ENCODE measurements around the gene MSH4. TPM values are rescaled to one million over a fixed set of nuclear protein-coding genes. Genes with fewer than 3 reads are reported as not detected.
"Not testable (repeated sequence)": the region's sequence is repeated elsewhere in the genome, so short reads cannot be mapped to it uniquely, and the experiment has no call there.

The MSH4 gene
- polyA plus RNA-seq, 1 donor (not counting 4 experiments of a cell fraction or from before 2014, with no cell fraction given): 0.13 TPM

DNA sequence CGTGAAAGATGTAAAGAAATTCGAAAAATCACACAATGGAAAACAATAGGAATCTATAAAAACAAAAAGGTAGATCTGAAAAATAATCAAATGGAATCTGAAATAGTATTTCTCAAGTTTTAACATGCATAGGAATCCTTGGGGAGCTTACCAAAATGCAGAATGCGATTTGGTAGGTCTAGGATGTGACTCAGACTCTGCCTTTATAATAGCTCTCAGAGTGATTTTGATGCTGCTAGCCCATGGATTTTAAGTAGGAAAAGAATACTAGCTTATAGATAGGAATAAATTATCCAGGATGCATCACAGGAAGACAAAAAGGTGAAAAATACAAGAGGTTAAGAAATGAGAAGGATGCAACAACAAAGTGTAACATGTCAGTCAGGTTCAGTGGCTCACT, 24.7 kb upstream of the MSH4 start:
- no peak overlapping the region for H2AFZ ChIP-seq (ENCODE audit: control insufficient read depth, low read length)
- dilution Hi-C loops (cut with MboI; ENCODE audit: extremely low pct_ligation_motif_present, low sequenced_read_pairs): no loop called here
- H3K4me1 ChIP-seq (ENCODE audit: control insufficient read depth, extremely low read depth, insufficient read depth, low read length): peaks cover 13% of the 10 kb centered on the region
- no peaks in the 10 kb centered on the region for H4K20me1 ChIP-seq (ENCODE audit: control insufficient read depth, extremely low read depth, insufficient read depth, low read length)
- H3K36me3 ChIP-seq (ENCODE audit: control insufficient read depth in 2 of 2, extremely low read depth in 1 of 2, insufficient read depth in 2 of 2, low read length in 2 of 2): no peaks in the 10 kb centered on the region
- H3K4me2 ChIP-seq (ENCODE audit: control insufficient read depth, extremely low read depth, insufficient read depth, low read depth, low read length): no peak overlapping the region
- TF ChIP-seq EZH2 (IDR thresholded peaks at IDR 0.05; ENCODE audit: low read length) (no peak), CTCF (optimal IDR thresholded peaks at IDR 0.05 in 1 of 3, IDR thresholded peaks at IDR 0.05 in 1 of 3, conservative IDR thresholded peaks at IDR 0.05 in 1 of 3; ENCODE audit: extremely low read depth in 1 of 3, insufficient read depth in 2 of 3, low read length in 3 of 3) (no peak)
- H3K4me3 ChIP-seq (ENCODE audit: control insufficient read depth in 2 of 3, extremely low read depth in 1 of 3, insufficient read depth in 2 of 3, low read depth in 1 of 3, low read length in 3 of 3): no peak overlapping the region
- no peak overlapping the region for H3K27ac ChIP-seq (ENCODE audit: control insufficient read depth, insufficient read depth, low read length)
- no peaks in the 10 kb centered on the region for H3K27me3 ChIP-seq (ENCODE audit: control insufficient read depth, extremely low read depth, insufficient read depth, low read length)
- H3K9me1 ChIP-seq (ENCODE audit: control insufficient read depth, extremely low read depth, insufficient read depth, low read length): no peaks in the 10 kb centered on the region
- H3K9me3 ChIP-seq (ENCODE audit: control insufficient read depth, low read depth, low read length): no peaks in the 10 kb centered on the region
- FAIRE-seq: peak; percentile 41
- H3K79me2 ChIP-seq (ENCODE audit: control insufficient read depth, insufficient read depth, low read length): no peaks in the 10 kb centered on the region
- DNase-seq (ENCODE audit: low read depth, low spot score): no peak
- no peak overlapping the region for H3K9ac ChIP-seq (ENCODE audit: control insufficient read depth, extremely low read depth, insufficient read depth, low read length)

GRCh38 chr1:75777812-75778211, 18.9 kb upstream of the MSH4 start:
- H3K9ac ChIP-seq (ENCODE audit: control insufficient read depth, extremely low read depth, insufficient read depth, low read length); H3K4me2 ChIP-seq (ENCODE audit: control insufficient read depth, extremely low read depth, insufficient read depth, low read depth, low read length); H4K20me1 ChIP-seq (ENCODE audit: control insufficient read depth, extremely low read depth, insufficient read depth, low read length); H3K79me2 ChIP-seq (ENCODE audit: control insufficient read depth, insufficient read depth, low read length); dilution Hi-C loops (cut with MboI; ENCODE audit: extremely low pct_ligation_motif_present, low sequenced_read_pairs); FAIRE-seq; H3K4me1 ChIP-seq (ENCODE audit: control insufficient read depth, extremely low read depth, insufficient read depth, low read length); H2AFZ ChIP-seq (ENCODE audit: control insufficient read depth, low read length); H3K9me1 ChIP-seq (ENCODE audit: control insufficient read depth, extremely low read depth, insufficient read depth, low read length); H3K9me3 ChIP-seq (ENCODE audit: control insufficient read depth, low read depth, low read length); DNase-seq (ENCODE audit: low read depth, low spot score); H3K27ac ChIP-seq (ENCODE audit: control insufficient read depth, insufficient read depth, low read length); H3K4me3 ChIP-seq (ENCODE audit: control insufficient read depth in 2 of 3, extremely low read depth in 1 of 3, insufficient read depth in 2 of 3, low read depth in 1 of 3, low read length in 3 of 3); H3K27me3 ChIP-seq (ENCODE audit: control insufficient read depth, extremely low read depth, insufficient read depth, low read length); H3K36me3 ChIP-seq (ENCODE audit: control insufficient read depth in 2 of 2, extremely low read depth in 1 of 2, insufficient read depth in 2 of 2, low read length in 2 of 2): not testable (repeated sequence)

DNA sequence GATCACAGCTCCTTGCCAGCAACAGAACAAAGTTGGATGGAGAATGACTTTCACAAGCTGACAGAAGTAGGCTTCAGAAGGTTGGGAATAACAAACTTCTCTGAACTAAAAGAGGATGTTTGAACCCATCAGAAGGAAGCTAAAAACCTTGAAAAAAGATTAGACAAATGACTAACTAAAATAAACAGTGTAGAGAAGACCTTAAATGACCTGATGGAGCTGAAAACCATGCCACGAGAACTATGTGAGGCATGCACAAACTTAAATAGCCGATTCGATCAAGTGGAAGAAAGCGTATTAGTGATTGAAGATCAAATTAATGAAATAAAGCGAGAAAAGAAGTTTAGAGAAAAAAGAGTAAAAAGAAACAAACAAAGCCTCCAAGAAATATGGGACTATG, 18.0 kb upstream of the MSH4 start:
- H3K9me3 ChIP-seq (ENCODE audit: control insufficient read depth, low read depth, low read length); FAIRE-seq; H3K36me3 ChIP-seq (ENCODE audit: control insufficient read depth in 2 of 2, extremely low read depth in 1 of 2, insufficient read depth in 2 of 2, low read length in 2 of 2); H3K79me2 ChIP-seq (ENCODE audit: control insufficient read depth, insufficient read depth, low read length); dilution Hi-C loops (cut with MboI; ENCODE audit: extremely low pct_ligation_motif_present, low sequenced_read_pairs); H3K9me1 ChIP-seq (ENCODE audit: control insufficient read depth, extremely low read depth, insufficient read depth, low read length); H3K4me3 ChIP-seq (ENCODE audit: control insufficient read depth in 2 of 3, extremely low read depth in 1 of 3, insufficient read depth in 2 of 3, low read depth in 1 of 3, low read length in 3 of 3); H2AFZ ChIP-seq (ENCODE audit: control insufficient read depth, low read length); H3K27me3 ChIP-seq (ENCODE audit: control insufficient read depth, extremely low read depth, insufficient read depth, low read length); H3K9ac ChIP-seq (ENCODE audit: control insufficient read depth, extremely low read depth, insufficient read depth, low read length); H3K4me2 ChIP-seq (ENCODE audit: control insufficient read depth, extremely low read depth, insufficient read depth, low read depth, low read length); DNase-seq (ENCODE audit: low read depth, low spot score); H3K27ac ChIP-seq (ENCODE audit: control insufficient read depth, insufficient read depth, low read length); H4K20me1 ChIP-seq (ENCODE audit: control insufficient read depth, extremely low read depth, insufficient read depth, low read length); H3K4me1 ChIP-seq (ENCODE audit: control insufficient read depth, extremely low read depth, insufficient read depth, low read length): not testable (repeated sequence)

GRCh38 chr1:75780183-75780582, 16.5 kb upstream of the MSH4 start:
- H3K9me1 ChIP-seq (ENCODE audit: control insufficient read depth, extremely low read depth, insufficient read depth, low read length); H3K79me2 ChIP-seq (ENCODE audit: control insufficient read depth, insufficient read depth, low read length); H3K9me3 ChIP-seq (ENCODE audit: control insufficient read depth, low read depth, low read length); H3K27ac ChIP-seq (ENCODE audit: control insufficient read depth, insufficient read depth, low read length); H2AFZ ChIP-seq (ENCODE audit: control insufficient read depth, low read length); H3K4me2 ChIP-seq (ENCODE audit: control insufficient read depth, extremely low read depth, insufficient read depth, low read depth, low read length); DNase-seq (ENCODE audit: low read depth, low spot score); dilution Hi-C loops (cut with MboI; ENCODE audit: extremely low pct_ligation_motif_present, low sequenced_read_pairs); H3K9ac ChIP-seq (ENCODE audit: control insufficient read depth, extremely low read depth, insufficient read depth, low read length); FAIRE-seq; H4K20me1 ChIP-seq (ENCODE audit: control insufficient read depth, extremely low read depth, insufficient read depth, low read length); H3K4me1 ChIP-seq (ENCODE audit: control insufficient read depth, extremely low read depth, insufficient read depth, low read length); H3K27me3 ChIP-seq (ENCODE audit: control insufficient read depth, extremely low read depth, insufficient read depth, low read length); H3K4me3 ChIP-seq (ENCODE audit: control insufficient read depth in 2 of 3, extremely low read depth in 1 of 3, insufficient read depth in 2 of 3, low read depth in 1 of 3, low read length in 3 of 3); H3K36me3 ChIP-seq (ENCODE audit: control insufficient read depth in 2 of 2, extremely low read depth in 1 of 2, insufficient read depth in 2 of 2, low read length in 2 of 2): not testable (repeated sequence)
